PC-9 (cell line): ENCODE measurements around the gene FBXW12. TPM values are rescaled to one million over a fixed set of nuclear protein-coding genes. Genes with fewer than 3 reads are reported as not detected.
"Not testable (repeated sequence)": the region's sequence is repeated elsewhere in the genome, so short reads cannot be mapped to it uniquely, and the experiment has no call there.

Experiments used
- Bru-seq: library from RNA; stranded (reverse); fragments of 400-500 nt; gene quantifications from one replicate; lab custom pipeline; 2021; lab: Mats Ljungman, UMichigan
- BruChase-seq, 2 experiments: library from RNA; stranded (reverse); fragments of 400-500 nt; gene quantifications; one replicate each; lab custom pipeline; 2021; lab: Mats Ljungman, UMichigan
- BruUV-seq: library from RNA; stranded (reverse); fragments of 400-500 nt; replicated peaks from 2 replicates; lab custom pipeline; 2021; lab: Mats Ljungman, UMichigan
- CTCF ChIA-PET: fragments of 300-600 bp; sonication (Branson Sonifier 250); formaldehyde crosslinking; loops from one replicate; lab custom pipeline; 2022; ENCODE audit warnings: antibody characterized with exemption; lab: Charles Lee
- POLR2A ChIA-PET: fragments of 300-600 bp; sonication (Branson Sonifier 250); formaldehyde crosslinking; loops from one replicate; lab custom pipeline; 2022; ENCODE audit warnings: antibody characterized with exemption; ENCODE audit not compliant: unreplicated experiment; lab: Charles Lee
- DNase-seq, 2 experiments: peaks; one replicate each; pipeline versions ENCODE4 v3.0.0 to v3.0.0-alpha.2; 2015 to 2022; ENCODE audit warnings: mixed read lengths in 1 of 2
- H2AFZ ChIP-seq: fragments of 200-600 bp; sonication (generic); 2 replicates; pipeline ENCODE4 v1.8.1; 2017; ENCODE audit warnings: antibody characterized with exemption
- H3F3A ChIP-seq: fragments of 200-600 bp; sonication (generic); 2 replicates; pipeline ENCODE4 v1.8.1; 2017; ENCODE audit warnings: antibody characterized with exemption, mild to moderate bottlenecking, low read depth; ENCODE audit not compliant: insufficient read depth
- H3K27ac ChIP-seq: fragments of 200-600 bp; sonication (generic); 2 replicates; pipeline ENCODE4 v1.6.1; 2016; ENCODE audit warnings: mixed run types
- H3K27me3 ChIP-seq: fragments of 200-600 bp; sonication (generic); 2 replicates; pipeline ENCODE4 v1.6.1; 2016; ENCODE audit warnings: low read depth, mixed run types; ENCODE audit not compliant: insufficient read depth
- H3K36me3 ChIP-seq: fragments of 200-600 bp; sonication (generic); 2 replicates; pipeline ENCODE4 v1.6.1; 2016; ENCODE audit warnings: low read depth, mixed run types
- H3K4me1 ChIP-seq: fragments of 200-600 bp; sonication (generic); replicated peaks from 2 replicates; pipeline ENCODE4 v1.6.1; 2016; ENCODE audit warnings: mixed run types; ENCODE audit not compliant: insufficient read depth
- H3K4me2 ChIP-seq: fragments of 200-600 bp; sonication (generic); 2 replicates; pipeline ENCODE4 v1.6.1; 2017; ENCODE audit warnings: mixed run types
- H3K4me3 ChIP-seq: fragments of 200-600 bp; sonication (generic); 2 replicates; pipeline ENCODE4 v1.6.1; 2016; ENCODE audit warnings: mixed run types
- H3K79me2 ChIP-seq: fragments of 200-600 bp; sonication (generic); 2 replicates; pipeline ENCODE4 v1.6.1; 2017; ENCODE audit warnings: low read depth, mixed run types
- H3K9me2 ChIP-seq: fragments of 200-600 bp; sonication (generic); 2 replicates; pipeline ENCODE4 v1.8.1; 2017; ENCODE audit warnings: mild to moderate bottlenecking; ENCODE audit not compliant: insufficient read depth
- H3K9me3 ChIP-seq: fragments of 200-600 bp; sonication (generic); 2 replicates; pipeline ENCODE4 v1.8.1; 2016; ENCODE audit warnings: low read depth; ENCODE audit not compliant: insufficient read depth
- H4K20me1 ChIP-seq: fragments of 200-600 bp; sonication (generic); 2 replicates; pipeline ENCODE4 v1.8.1; 2017; ENCODE audit not compliant: insufficient read depth
- EZH2 ChIP-seq: fragments of 200-600 bp; sonication (generic); IDR thresholded peaks from 2 replicates; pipeline ENCODE4 v1.8.0; 2017; ENCODE audit warnings: antibody characterized with exemption, low read depth
- intact Hi-C: fragments of 100-400 bp; cut with micrococcal nuclease; formaldehyde crosslinking; loops from one replicate; pipeline ENCODE4 v1.10.0; 2022; ENCODE audit not compliant: unreplicated experiment
- long read RNA-seq: library from polyadenylated mRNA; stranded (forward); transcript quantifications from one replicate; pipeline ENCODE4 v2.0.0, GENCODE V29; 2022
- total RNA-seq: library from RNA; stranded (reverse); gene quantifications from 2 replicates; pipeline ENCODE4 v1.2.3, GENCODE V29; 2021
- TF ChIP-seq, protein P1 (sequence below): fragments of 200-600 bp; sonication (generic); conservative IDR thresholded peaks from 2 replicates; pipeline ENCODE4 v1.6.1; 2017; ENCODE audit warnings: mixed run types, antibody characterized with exemption, mild to moderate bottlenecking, moderate library complexity

The FBXW12 gene, protein sequence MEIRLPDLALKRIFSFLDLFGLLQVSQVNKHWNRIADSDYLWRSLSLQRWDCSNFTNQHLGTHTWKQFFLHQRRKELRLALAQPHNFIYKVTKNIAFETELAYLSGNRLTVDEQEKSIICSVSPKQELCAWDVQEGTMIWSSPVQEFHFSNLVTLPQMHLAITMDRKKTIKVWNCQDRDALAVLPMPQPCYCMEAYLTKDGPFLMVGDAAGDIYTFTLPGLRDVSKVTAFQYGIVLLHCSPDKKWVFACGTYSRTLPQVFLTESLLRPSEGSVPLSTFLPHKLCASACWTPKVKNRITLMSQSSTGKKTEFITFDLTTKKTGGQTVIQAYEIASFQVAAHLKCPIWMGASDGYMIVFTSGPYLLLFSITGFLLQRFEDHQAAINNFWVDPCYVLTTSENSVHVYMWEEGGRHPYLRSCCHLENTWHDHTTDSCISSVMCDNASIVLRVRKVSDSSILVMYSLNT
- total RNA-seq (not detected in 2 replicates), Bru-seq, nascent RNA (percentile 8 among the genes with signal in this experiment), BruChase-seq, experiment 1, labeled RNA remaining after a 2-hour chase (percentile 15 among the genes with signal in this experiment), BruChase-seq, experiment 2, labeled RNA remaining after a 6-hour chase (not detected)
- long read RNA-seq = 0 reads

- H3K79me2 ChIP-seq = no peaks in the 10 kb centered on the region
- DNase-seq = no peak
- intact Hi-C loops = no loop called here
- BruUV-seq = no TSS peak
- no peak for TF ChIP-seq EZH2
- TF ChIP-seq, protein P1, sequence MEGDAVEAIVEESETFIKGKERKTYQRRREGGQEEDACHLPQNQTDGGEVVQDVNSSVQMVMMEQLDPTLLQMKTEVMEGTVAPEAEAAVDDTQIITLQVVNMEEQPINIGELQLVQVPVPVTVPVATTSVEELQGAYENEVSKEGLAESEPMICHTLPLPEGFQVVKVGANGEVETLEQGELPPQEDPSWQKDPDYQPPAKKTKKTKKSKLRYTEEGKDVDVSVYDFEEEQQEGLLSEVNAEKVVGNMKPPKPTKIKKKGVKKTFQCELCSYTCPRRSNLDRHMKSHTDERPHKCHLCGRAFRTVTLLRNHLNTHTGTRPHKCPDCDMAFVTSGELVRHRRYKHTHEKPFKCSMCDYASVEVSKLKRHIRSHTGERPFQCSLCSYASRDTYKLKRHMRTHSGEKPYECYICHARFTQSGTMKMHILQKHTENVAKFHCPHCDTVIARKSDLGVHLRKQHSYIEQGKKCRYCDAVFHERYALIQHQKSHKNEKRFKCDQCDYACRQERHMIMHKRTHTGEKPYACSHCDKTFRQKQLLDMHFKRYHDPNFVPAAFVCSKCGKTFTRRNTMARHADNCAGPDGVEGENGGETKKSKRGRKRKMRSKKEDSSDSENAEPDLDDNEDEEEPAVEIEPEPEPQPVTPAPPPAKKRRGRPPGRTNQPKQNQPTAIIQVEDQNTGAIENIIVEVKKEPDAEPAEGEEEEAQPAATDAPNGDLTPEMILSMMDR = no peak
- no peaks in the 10 kb centered on the region for H3K9me2 ChIP-seq
- no peaks in the 10 kb centered on the region for H3K9me3 ChIP-seq
- H3K4me1 ChIP-seq = no peaks in the 10 kb centered on the region
- H4K20me1 ChIP-seq = no peaks in the 10 kb centered on the region
- H3K27me3 ChIP-seq = no peaks in the 10 kb centered on the region
- H3K27ac ChIP-seq = no peak within 1 kb of the TSS
- H3K4me3 ChIP-seq = no peak within 1 kb of the TSS
- no peak within 1 kb of the TSS for H2AFZ ChIP-seq
- no peak within 1 kb of the TSS for H3K4me2 ChIP-seq
- ChIA-PET CTCF (no interaction called here), POLR2A (no interaction called here)
- no peaks in the 10 kb centered on the region for H3F3A ChIP-seq
- H3K36me3 ChIP-seq = no peaks in the 10 kb centered on the region
Observed at GRCh38 chr3:48371651-48372376, at the start of gene FBXW12. TSS of gene FBXW12 (plus strand) at chr3:48372219. CDS start at chr3:48372768, 549 bp downstream.

DNA sequence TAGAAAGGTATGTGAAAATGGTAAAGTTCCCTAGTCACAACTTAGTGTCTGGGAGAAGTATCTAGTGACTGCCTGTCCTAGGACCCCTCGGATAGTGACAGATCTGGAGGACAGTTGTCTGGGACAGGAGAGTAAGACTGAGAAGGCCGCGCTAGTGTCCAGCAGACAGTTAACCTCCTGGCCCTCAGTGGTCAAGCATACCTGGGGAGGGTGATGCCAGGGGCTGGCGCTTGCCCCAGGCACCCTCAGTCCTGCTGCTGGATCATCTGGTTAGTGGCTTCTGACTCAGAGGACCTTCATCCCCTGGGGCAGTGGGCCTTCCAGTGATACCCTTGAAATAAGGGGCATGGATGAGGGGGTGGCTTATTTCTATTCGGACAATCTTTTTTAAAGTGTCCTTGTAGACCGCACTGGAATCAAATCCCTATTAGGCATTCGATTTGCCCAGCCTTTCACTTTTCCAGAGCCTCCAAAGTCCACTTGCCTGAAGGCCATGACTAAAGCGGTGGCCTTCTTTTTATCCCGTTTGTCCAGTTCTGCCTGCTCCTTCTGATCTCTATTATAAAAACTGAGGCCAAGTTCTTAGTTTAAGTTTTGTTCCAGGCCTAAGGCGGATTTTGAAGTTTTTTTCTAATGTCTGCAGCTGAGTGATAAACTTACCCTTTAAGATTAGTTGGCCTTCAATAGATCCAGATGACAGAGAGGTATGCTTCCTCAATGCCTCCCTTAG lies 40.1 kb upstream of the FBXW12 start:
- H3K36me3 ChIP-seq, H3K9me2 ChIP-seq, H3K9me3 ChIP-seq, H4K20me1 ChIP-seq, H3K79me2 ChIP-seq, BruUV-seq, H3K4me1 ChIP-seq, H3K27ac ChIP-seq, H3F3A ChIP-seq, H3K4me2 ChIP-seq, CTCF ChIA-PET, intact Hi-C loops, H3K27me3 ChIP-seq, H2AFZ ChIP-seq, H3K4me3 ChIP-seq: not testable (repeated sequence)
- POLR2A ChIA-PET = interaction anchor here (0.6 kb wide), 1 partner anchor 42 kb away, joined by 5 read pairs; no protein-coding TSS in a partner anchor
- peak in 1 of 2 experiments; percentile 32 for DNase-seq

DNA sequence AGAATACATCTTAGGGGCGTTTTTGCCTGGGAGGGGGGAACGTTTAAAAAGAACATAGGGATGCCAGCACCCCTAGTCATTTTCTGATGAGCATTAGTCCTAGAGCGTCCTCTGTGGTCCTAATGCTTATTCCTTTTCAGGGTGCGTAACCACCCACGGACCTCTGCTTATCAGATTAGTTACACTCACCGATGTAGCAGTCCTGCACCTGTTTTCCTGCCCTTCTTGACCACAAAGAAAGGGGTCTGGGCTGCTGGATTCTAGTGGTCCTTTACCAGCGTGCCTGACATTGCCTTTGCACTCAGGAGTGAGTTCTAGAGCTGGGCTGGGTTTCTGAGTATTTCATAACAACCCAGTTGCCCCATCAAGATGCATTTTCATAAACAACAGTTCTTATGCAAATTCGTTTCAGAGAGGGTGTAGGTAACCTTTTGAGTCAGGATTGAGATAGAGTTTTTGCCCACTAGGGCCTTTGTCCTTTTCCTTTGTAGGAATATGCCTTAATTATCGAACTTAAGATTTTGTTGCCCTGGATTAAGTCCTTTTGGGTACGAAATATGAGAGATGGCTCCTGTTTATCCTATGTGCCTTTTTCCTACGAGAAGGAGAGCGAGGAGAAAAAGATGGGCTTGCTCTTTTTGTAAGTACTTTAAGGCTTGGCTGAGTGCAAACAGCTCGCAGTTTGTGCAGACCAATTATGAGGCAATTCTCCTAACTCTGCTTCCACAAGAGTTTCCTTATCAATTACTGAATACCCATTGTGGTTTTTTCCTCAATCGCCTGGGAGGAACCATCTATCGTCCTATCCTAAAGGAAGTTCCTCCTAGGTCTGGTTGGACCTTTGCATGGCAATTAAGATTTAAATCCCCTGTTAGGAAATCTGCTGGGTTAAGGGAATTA lies 38.4 kb upstream of the FBXW12 start, which contains the start of gene SPINK8:
TSS of gene SPINK8 (minus strand) at position 316 of the 900 bp plus-strand sequence. CDS start 5,320 bp downstream, outside the sequence.
- BruUV-seq, H3K27me3 ChIP-seq, H3K27ac ChIP-seq, CTCF ChIA-PET, H3K79me2 ChIP-seq, H3K9me2 ChIP-seq, H3F3A ChIP-seq, POLR2A ChIA-PET, H3K4me2 ChIP-seq, H3K36me3 ChIP-seq, H3K4me3 ChIP-seq, H4K20me1 ChIP-seq, intact Hi-C loops, H3K9me3 ChIP-seq, DNase-seq, H3K4me1 ChIP-seq, H2AFZ ChIP-seq: not testable (repeated sequence)
